Neural crest cell (in vitro differentiated cells): ENCODE measurements around the gene BAHD1. TPM values are rescaled to one million over a fixed set of nuclear protein-coding genes. Genes with fewer than 3 reads are reported as not detected.

Experiments
- DNase-seq: peaks from one replicate; pipeline ENCODE4 v3.0.0; 2021; ENCODE audit warnings: low read depth, mixed read lengths, low spot score
- H3K27ac Mint-ChIP-seq: one replicate; pipeline ENCODE4 v1.8.0; 2021; ENCODE audit warnings: mild to moderate bottlenecking, mixed read lengths; ENCODE audit not compliant: unreplicated experiment
- H3K27me3 Mint-ChIP-seq: 2 replicates; pipeline ENCODE4 v1.8.0; 2021; ENCODE audit warnings: low read depth, mild to moderate bottlenecking, mixed read lengths
- H3K36me3 Mint-ChIP-seq: 2 replicates; pipeline ENCODE4 v1.8.0; 2021; ENCODE audit warnings: low read depth, mild to moderate bottlenecking, mixed read lengths
- H3K4me1 Mint-ChIP-seq: 2 replicates; pipeline ENCODE4 v1.8.0; 2021; ENCODE audit warnings: mixed read lengths
- H3K4me3 Mint-ChIP-seq: one replicate; pipeline ENCODE4 v1.8.0; 2021; ENCODE audit warnings: mild to moderate bottlenecking, mixed read lengths
- H3K9me3 Mint-ChIP-seq: 2 replicates; pipeline ENCODE4 v1.8.0; 2021; ENCODE audit warnings: mixed read lengths
- total RNA-seq: library from RNA; stranded (reverse); gene quantifications from 2 replicates; pipeline ENCODE4 v1.2.1, GENCODE V29; 2021
- TF ChIP-seq, protein P1 (sequence below): fragments of 200-600 bp; sonication (generic); conservative IDR thresholded peaks from 2 replicates; pipeline ENCODE4 v1.5.0; 2021; ENCODE audit warnings: antibody characterized with exemption, mild to moderate bottlenecking

BAHD1 gene
- total RNA-seq, 1 donor from 2014 or later: 25.6 TPM

DNA sequence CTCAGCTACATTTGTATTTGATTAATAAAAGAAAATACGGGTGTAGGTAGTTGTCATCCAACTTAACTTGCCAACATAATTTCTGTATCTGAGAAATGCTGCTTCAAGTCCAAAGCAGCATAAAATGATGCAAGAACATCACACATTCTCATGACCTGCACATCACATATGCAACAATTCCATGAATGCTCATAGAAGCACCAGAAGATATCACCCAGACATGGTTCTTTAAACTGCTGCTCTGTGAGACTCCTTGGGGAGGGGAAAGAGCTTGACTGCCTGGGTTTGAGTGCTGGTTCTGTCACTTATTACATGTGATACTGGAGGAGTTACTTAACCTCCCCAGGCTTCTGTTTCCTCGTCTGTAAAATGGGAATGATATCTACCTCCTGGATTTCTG, 69.4 kb downstream of the BAHD1 start:
- H3K4me1 Mint-ChIP-seq: peaks cover 26% of the 10 kb centered on the region
- no peaks in the 10 kb centered on the region for H3K36me3 Mint-ChIP-seq
- no peak overlapping the region for H3K4me3 Mint-ChIP-seq
- no peaks in the 10 kb centered on the region for H3K9me3 Mint-ChIP-seq
- peaks cover 69% of the 10 kb centered on the region for H3K27me3 Mint-ChIP-seq
- H3K27ac Mint-ChIP-seq: no peak overlapping the region
- no peak for DNase-seq
- TF ChIP-seq, protein P1, sequence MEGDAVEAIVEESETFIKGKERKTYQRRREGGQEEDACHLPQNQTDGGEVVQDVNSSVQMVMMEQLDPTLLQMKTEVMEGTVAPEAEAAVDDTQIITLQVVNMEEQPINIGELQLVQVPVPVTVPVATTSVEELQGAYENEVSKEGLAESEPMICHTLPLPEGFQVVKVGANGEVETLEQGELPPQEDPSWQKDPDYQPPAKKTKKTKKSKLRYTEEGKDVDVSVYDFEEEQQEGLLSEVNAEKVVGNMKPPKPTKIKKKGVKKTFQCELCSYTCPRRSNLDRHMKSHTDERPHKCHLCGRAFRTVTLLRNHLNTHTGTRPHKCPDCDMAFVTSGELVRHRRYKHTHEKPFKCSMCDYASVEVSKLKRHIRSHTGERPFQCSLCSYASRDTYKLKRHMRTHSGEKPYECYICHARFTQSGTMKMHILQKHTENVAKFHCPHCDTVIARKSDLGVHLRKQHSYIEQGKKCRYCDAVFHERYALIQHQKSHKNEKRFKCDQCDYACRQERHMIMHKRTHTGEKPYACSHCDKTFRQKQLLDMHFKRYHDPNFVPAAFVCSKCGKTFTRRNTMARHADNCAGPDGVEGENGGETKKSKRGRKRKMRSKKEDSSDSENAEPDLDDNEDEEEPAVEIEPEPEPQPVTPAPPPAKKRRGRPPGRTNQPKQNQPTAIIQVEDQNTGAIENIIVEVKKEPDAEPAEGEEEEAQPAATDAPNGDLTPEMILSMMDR: no peak

DNA sequence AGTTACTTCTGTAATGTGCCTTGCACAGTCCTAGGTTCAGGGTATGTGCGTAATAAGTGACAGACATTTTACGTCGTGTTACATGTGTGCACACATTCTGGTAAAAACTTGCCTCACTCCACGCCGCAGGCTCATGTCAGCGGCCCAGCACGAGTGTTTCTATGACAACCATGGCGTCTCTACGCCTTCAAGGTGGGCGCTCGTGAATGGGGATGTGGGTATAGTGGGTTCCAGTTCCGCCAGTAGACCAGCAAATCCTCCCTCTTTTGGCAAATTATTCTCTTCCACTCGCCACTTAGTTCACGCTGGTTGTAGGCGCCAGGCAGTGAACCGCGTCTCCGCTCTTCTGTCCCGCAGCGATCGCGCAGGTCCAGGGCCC, 70.3 kb downstream of the BAHD1 start:
- Mint-ChIP-seq H3K27ac (no peak overlapping the region), H3K27me3 (peaks cover 73% of the 10 kb centered on the region)

DNA sequence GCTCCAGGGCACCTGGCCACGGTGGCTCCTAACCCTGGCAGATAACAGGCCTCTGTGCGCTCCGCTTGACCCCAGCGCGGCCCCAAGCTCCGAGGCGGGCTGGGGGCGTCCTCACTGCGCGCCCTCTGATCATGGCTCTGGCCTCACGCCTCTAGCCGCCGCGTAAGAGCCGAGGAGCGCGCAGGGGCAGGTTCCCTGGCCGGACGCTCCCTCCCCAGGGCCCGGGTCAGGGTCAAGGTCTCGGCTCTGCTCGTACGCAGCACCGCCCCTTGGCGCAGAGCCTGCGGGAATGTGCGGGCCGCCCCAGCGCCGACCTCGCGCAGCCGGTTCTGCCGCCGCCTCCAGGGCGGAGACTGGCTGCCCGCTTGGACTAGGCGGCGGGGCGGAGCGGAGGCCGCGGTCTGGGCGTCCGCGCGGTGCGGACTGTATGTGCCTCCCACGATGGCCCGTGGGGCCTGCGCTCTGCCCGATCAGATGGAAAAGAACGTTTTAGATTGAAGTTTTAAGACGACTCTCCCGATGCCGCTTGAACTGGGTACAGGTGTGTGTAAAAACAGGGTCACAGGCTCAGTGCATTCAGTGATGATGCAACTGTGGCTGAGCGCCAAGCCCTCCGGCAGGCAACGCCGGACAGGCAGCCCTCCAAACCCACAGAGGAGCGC, 70.8 kb downstream of the BAHD1 start:
- Mint-ChIP-seq H3K4me1 (peaks cover 23% of the 10 kb centered on the region), H3K4me3 (peak overlapping the region; percentile 74), H3K9me3 (no peaks in the 10 kb centered on the region), H3K27ac (no peak overlapping the region), H3K27me3 (peaks cover 72% of the 10 kb centered on the region), H3K36me3 (no peaks in the 10 kb centered on the region)
- TF ChIP-seq, protein P1: no peak
- peak; percentile 45 for DNase-seq

More for the DNA sequence above, 70.3 kb downstream of the BAHD1 start:
- Mint-ChIP-seq H3K4me1 (peaks cover 26% of the 10 kb centered on the region), H3K4me3 (peak overlapping the region; percentile 74), H3K9me3 (no peaks in the 10 kb centered on the region), H3K36me3 (no peaks in the 10 kb centered on the region)
- TF ChIP-seq, protein P1: no peak
- DNase-seq: no peak

DNA sequence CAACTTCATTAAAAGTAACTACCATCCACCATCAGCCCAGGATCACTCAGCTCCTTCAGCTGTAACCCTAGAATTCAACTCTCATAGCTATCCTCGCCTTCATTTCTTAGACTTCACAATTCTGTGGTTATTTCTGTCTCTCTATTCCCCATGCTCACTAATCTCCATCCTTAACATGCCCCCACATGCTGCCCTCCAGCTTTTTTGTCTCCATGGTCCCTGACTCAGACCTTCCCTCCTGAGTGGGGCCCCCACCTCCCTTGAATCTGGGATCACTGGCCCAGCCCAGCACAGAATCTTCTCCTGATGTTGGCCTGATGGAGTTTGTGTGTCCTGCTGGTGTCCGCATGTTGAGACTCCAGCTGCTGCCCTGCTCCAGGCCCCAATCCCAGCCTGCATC, 71.7 kb downstream of the BAHD1 start:
- Mint-ChIP-seq H3K36me3 (no peaks in the 10 kb centered on the region), H3K4me3 (peak overlapping the region; percentile 73), H3K27me3 (peaks cover 69% of the 10 kb centered on the region), H3K27ac (no peak overlapping the region), H3K4me1 (peaks cover 18% of the 10 kb centered on the region), H3K9me3 (no peaks in the 10 kb centered on the region)
- DNase-seq: no peak
- TF ChIP-seq, protein P1: no peak

- no peaks in the 10 kb centered on the region for H3K36me3 Mint-ChIP-seq
- H3K4me3 Mint-ChIP-seq: peak overlapping the region; percentile 17
- no peak for DNase-seq
- TF ChIP-seq, protein P1: no peak
- H3K9me3 Mint-ChIP-seq: no peaks in the 10 kb centered on the region
- peaks cover 13% of the 10 kb centered on the region for H3K4me1 Mint-ChIP-seq
- H3K27me3 Mint-ChIP-seq: peaks cover 58% of the 10 kb centered on the region
- H3K27ac Mint-ChIP-seq: no peak overlapping the region
Measured at GRCh38 chr15:40513609-40514008, 72.9 kb downstream of the BAHD1 start.
